HEK293 (cell line): ENCODE measurements around the gene PBXIP1.

Source experiments
- BCL11A ChIP-seq: fragments of 450-650 bp; formaldehyde crosslinking; IDR thresholded peaks from 2 replicates; pipeline ENCODE4 v1.5.1; 2016; ENCODE audit warnings: low read depth, missing biosample characterization, missing genetic modification characterization
- FEZF1 ChIP-seq: fragments of 450-650 bp; formaldehyde crosslinking; IDR thresholded peaks from 2 replicates; pipeline ENCODE4 v1.5.1; 2016; ENCODE audit warnings: missing biosample characterization, missing genetic modification characterization
- GLI4 ChIP-seq: fragments of 450-650 bp; formaldehyde crosslinking; IDR thresholded peaks from 2 replicates; pipeline ENCODE4 v1.5.1; 2016; ENCODE audit warnings: missing biosample characterization, missing genetic modification characterization
- KLF8 ChIP-seq: fragments of 450-650 bp; formaldehyde crosslinking; IDR thresholded peaks from 2 replicates; pipeline ENCODE4 v1.5.1; 2016; ENCODE audit warnings: missing biosample characterization, missing genetic modification characterization
- MZF1 ChIP-seq: fragments of 450-650 bp; formaldehyde crosslinking; IDR thresholded peaks from 2 replicates; pipeline ENCODE4 v1.5.1; 2017; ENCODE audit warnings: missing biosample characterization, missing genetic modification characterization, borderline replicate concordance
- PRDM4 ChIP-seq: fragments of 450-650 bp; formaldehyde crosslinking; IDR thresholded peaks from 2 replicates; pipeline ENCODE4 v1.5.1; 2017; ENCODE audit warnings: missing biosample characterization, missing genetic modification characterization
- SCRT2 ChIP-seq: fragments of 450-650 bp; formaldehyde crosslinking; IDR thresholded peaks from 2 replicates; pipeline ENCODE4 v1.5.1; 2016; ENCODE audit warnings: missing biosample characterization, missing genetic modification characterization
- TSHZ1 ChIP-seq: fragments of 450-650 bp; formaldehyde crosslinking; IDR thresholded peaks from 2 replicates; pipeline ENCODE4 v1.5.1; 2016; ENCODE audit warnings: missing biosample characterization, missing genetic modification characterization, borderline replicate concordance
- ZBTB26 ChIP-seq: fragments of 450-650 bp; formaldehyde crosslinking; optimal IDR thresholded peaks from 2 replicates; pipeline ENCODE3; 2016; ENCODE audit warnings: missing biosample characterization, mild to moderate bottlenecking, missing genetic modification characterization
- ZBTB6 ChIP-seq: fragments of 450-650 bp; formaldehyde crosslinking; IDR thresholded peaks from 2 replicates; pipeline ENCODE4 v1.5.1; 2017; ENCODE audit warnings: missing biosample characterization, missing genetic modification characterization
- ZFP69B ChIP-seq: fragments of 450-650 bp; formaldehyde crosslinking; IDR thresholded peaks from 2 replicates; pipeline ENCODE4 v1.5.1; 2016; ENCODE audit warnings: missing biosample characterization, missing genetic modification characterization
- ZNF133 ChIP-seq: fragments of 450-650 bp; formaldehyde crosslinking; IDR thresholded peaks from 2 replicates; pipeline ENCODE4 v1.5.1; 2016; ENCODE audit warnings: missing biosample characterization, missing genetic modification characterization
- ZNF302 ChIP-seq: fragments of 450-650 bp; formaldehyde crosslinking; IDR thresholded peaks from 2 replicates; pipeline ENCODE4 v1.5.1; 2016; ENCODE audit warnings: missing biosample characterization, missing genetic modification characterization, low read depth
- ZNF324 ChIP-seq: fragments of 450-650 bp; formaldehyde crosslinking; IDR thresholded peaks from 2 replicates; pipeline ENCODE4 v1.5.1; 2016; ENCODE audit warnings: missing biosample characterization, missing genetic modification characterization
- ZNF362 ChIP-seq: fragments of 450-650 bp; formaldehyde crosslinking; IDR thresholded peaks from 2 replicates; pipeline ENCODE4 v1.5.1; 2016; ENCODE audit warnings: missing biosample characterization, missing genetic modification characterization
- ZNF366 ChIP-seq: fragments of 450-650 bp; formaldehyde crosslinking; conservative IDR thresholded peaks from 2 replicates; pipeline ENCODE4 v1.5.1; 2016; ENCODE audit warnings: missing biosample characterization, missing genetic modification characterization
- ZNF433 ChIP-seq: fragments of 450-650 bp; formaldehyde crosslinking; IDR thresholded peaks from 2 replicates; pipeline ENCODE4 v1.5.1; 2016; ENCODE audit warnings: missing biosample characterization, missing genetic modification characterization, low read depth
- ZNF449 ChIP-seq: fragments of 450-650 bp; formaldehyde crosslinking; IDR thresholded peaks from 2 replicates; pipeline ENCODE4 v1.5.1; 2017; ENCODE audit warnings: missing biosample characterization, mild to moderate bottlenecking, missing genetic modification characterization, moderate library complexity
- ZNF501 ChIP-seq: fragments of 450-650 bp; formaldehyde crosslinking; IDR thresholded peaks from 2 replicates; pipeline ENCODE4 v1.5.1; 2016; ENCODE audit warnings: missing biosample characterization, missing genetic modification characterization
- ZNF555 ChIP-seq: fragments of 450-650 bp; formaldehyde crosslinking; conservative IDR thresholded peaks from 2 replicates; pipeline ENCODE4 v1.5.1; 2017; ENCODE audit warnings: missing biosample characterization, mild to moderate bottlenecking, missing genetic modification characterization, inconsistent platforms
- ZNF558 ChIP-seq: fragments of 450-650 bp; formaldehyde crosslinking; IDR thresholded peaks from 2 replicates; pipeline ENCODE4 v1.5.1; 2016; ENCODE audit warnings: missing biosample characterization, missing genetic modification characterization
- ZNF677 ChIP-seq: fragments of 450-650 bp; IDR thresholded peaks from 2 replicates; pipeline ENCODE4 v1.5.0; 2018; ENCODE audit warnings: missing biosample characterization, mild to moderate bottlenecking, missing genetic modification characterization, moderate library complexity
- ZNF701 ChIP-seq: fragments of 450-650 bp; formaldehyde crosslinking; IDR thresholded peaks from 2 replicates; pipeline ENCODE4 v1.5.1; 2016; ENCODE audit warnings: missing biosample characterization, missing genetic modification characterization
- ZSCAN23 ChIP-seq: fragments of 450-650 bp; formaldehyde crosslinking; IDR thresholded peaks from 2 replicates; pipeline ENCODE4 v1.5.1; 2016; ENCODE audit warnings: missing biosample characterization, missing genetic modification characterization
- ZSCAN30 ChIP-seq: fragments of 450-650 bp; IDR thresholded peaks from 2 replicates; pipeline ENCODE4 v1.5.1; 2018; ENCODE audit warnings: missing biosample characterization, mild to moderate bottlenecking, missing genetic modification characterization, moderate library complexity
- ZSCAN5A ChIP-seq: fragments of 450-650 bp; formaldehyde crosslinking; IDR thresholded peaks from 2 replicates; pipeline ENCODE4 v1.5.1; 2016; ENCODE audit warnings: missing biosample characterization, missing genetic modification characterization
- ZXDB ChIP-seq: fragments of 450-650 bp; formaldehyde crosslinking; IDR thresholded peaks from 2 replicates; pipeline ENCODE4 v1.5.1; 2016; ENCODE audit warnings: missing biosample characterization, missing genetic modification characterization

Gene PBXIP1

GRCh38 chr1:154998818-154999570 is 43.1 kb upstream of the PBXIP1 start (continued):
- no peak for TF ChIP-seq ZSCAN5A (tag by site-specific recombination)
- peak; percentile 65; the same call in 1 of the 2 replicates for TF ChIP-seq ZNF501 (tag by site-specific recombination)
- TF ChIP-seq ZNF324 = no peak
- no peak for TF ChIP-seq ZSCAN23 (tag by site-specific recombination)
- TF ChIP-seq ZNF555 (tag by site-specific recombination) = no peak
- TF ChIP-seq SCRT2 (tag by site-specific recombination) = no peak
- no peak for TF ChIP-seq ZBTB6 (tag by site-specific recombination)
- no peak for TF ChIP-seq ZNF302 (tag by site-specific recombination)
- no peak for TF ChIP-seq FEZF1 (tag by site-specific recombination)
- TF ChIP-seq ZNF366 (tag by site-specific recombination) = peak; percentile 51; the same call in 1 of the 2 replicates
- TF ChIP-seq ZNF677 (tag by site-specific recombination) = no peak
- TF ChIP-seq ZXDB = no peak
- no peak for TF ChIP-seq ZNF701
- no peak for TF ChIP-seq ZFP69B
- no peak for TF ChIP-seq ZNF362 (tag by site-specific recombination)
- peak; percentile 19 for TF ChIP-seq ZBTB26 (tag by site-specific recombination)
- TF ChIP-seq GLI4 (tag by site-specific recombination) = no peak
- TF ChIP-seq ZNF133 (tag by site-specific recombination) = no peak
- TF ChIP-seq ZNF558 (tag by site-specific recombination) = no peak
- TF ChIP-seq ZSCAN30 (tag by site-specific recombination) = 0 out of 2 replicates have a peak, but pooled peaks have one; percentile 29
- no peak for TF ChIP-seq TSHZ1 (tag by site-specific recombination)
- no peak for TF ChIP-seq ZNF433 (tag by site-specific recombination)
- peak; percentile 89 for TF ChIP-seq PRDM4 (tag by site-specific recombination)
- TF ChIP-seq MZF1 (tag by site-specific recombination) = no peak
- peak; percentile 36 for TF ChIP-seq KLF8 (tag by site-specific recombination)
- no peak for TF ChIP-seq ZNF449 (tag by site-specific recombination)
- no peak for TF ChIP-seq BCL11A
